HepG2 (cell line): ENCODE measurements around the gene YPEL3. TPM values are rescaled to one million over a fixed set of nuclear protein-coding genes. Genes with fewer than 3 reads are reported as not detected.

Experiments used
- FOXC1 ChIP-seq: sonication (generic); formaldehyde crosslinking; IDR thresholded peaks from 2 replicates; pipeline ENCODE4 v1.8.0; 2022; ENCODE audit warnings: mild to moderate bottlenecking, missing genetic modification reagents, borderline replicate concordance
- FOXJ3 ChIP-seq: sonication (generic); formaldehyde crosslinking; IDR thresholded peaks from 2 replicates; pipeline ENCODE4 v1.4.0; 2020; ENCODE audit warnings: missing genetic modification reagents, mild to moderate bottlenecking, borderline replicate concordance
- GABPA ChIP-seq, 2 experiments: IDR thresholded peaks; 2 replicates each; pipeline ENCODE4 v1.6.1; 2011 to 2016; ENCODE audit warnings: low read depth in 2 of 2, low read length in 1 of 2, missing biosample characterization in 1 of 2, missing genetic modification characterization in 1 of 2
- ISX ChIP-seq: sonication (generic); formaldehyde crosslinking; conservative IDR thresholded peaks from 2 replicates; pipeline ENCODE4 v1.5.0; 2020; ENCODE audit warnings: missing genetic modification reagents
- MED13 ChIP-seq: sonication (generic); formaldehyde crosslinking; IDR thresholded peaks from 2 replicates; pipeline ENCODE4 v1.5.0; 2020; ENCODE audit warnings: missing genetic modification reagents
- PAF1 ChIP-seq: IDR thresholded peaks from 2 replicates; pipeline ENCODE4 v1.6.1; 2016; ENCODE audit warnings: missing genetic modification reagents, missing compliant biosample characterization
- POLR2G ChIP-seq: fragments of 200-400 bp; formaldehyde crosslinking; IDR thresholded peaks from 2 replicates; pipeline ENCODE4 v1.6.1; 2018; ENCODE audit warnings: mild to moderate bottlenecking, low read depth, low read length, moderate library complexity
- SRY ChIP-seq: sonication (generic); formaldehyde crosslinking; IDR thresholded peaks from 2 replicates; pipeline ENCODE4 v1.8.0; 2022; ENCODE audit warnings: mild to moderate bottlenecking, missing genetic modification reagents
- TAF15 ChIP-seq: fragments of 200-400 bp; formaldehyde crosslinking; IDR thresholded peaks from one replicate; pipeline ENCODE4 v1.6.1; 2018; ENCODE audit warnings: mild to moderate bottlenecking, low read depth, low read length; ENCODE audit not compliant: poor library complexity, severe bottlenecking
- ZKSCAN5 ChIP-seq: sonication (generic); formaldehyde crosslinking; IDR thresholded peaks from 2 replicates; pipeline ENCODE4 v1.5.1; 2020; ENCODE audit warnings: mild to moderate bottlenecking, missing genetic modification reagents
- ZNF263 ChIP-seq: sonication (generic); formaldehyde crosslinking; IDR thresholded peaks from 2 replicates; pipeline ENCODE4 v1.4.0; 2020; ENCODE audit warnings: missing genetic modification reagents
- ZNF614 ChIP-seq: IDR thresholded peaks from 2 replicates; pipeline ENCODE4 v1.6.1; 2018; ENCODE audit warnings: missing biosample characterization, missing genetic modification reagents, inconsistent platforms, borderline replicate concordance
- ZNF761 ChIP-seq: sonication (generic); formaldehyde crosslinking; conservative IDR thresholded peaks from 2 replicates; pipeline ENCODE4 v1.4.0; 2020; ENCODE audit warnings: mild to moderate bottlenecking, missing genetic modification reagents
- polyA plus RNA-seq, 8 experiments: library from polyadenylated mRNA; depleted of rRNA in 3 of 8; stranded (reverse) in 7 of 8; unstranded in 1 of 8; fragments of >200 nt; fragmentation: Illumina TruSeq in 4 of 8; extraction: Trizol in 4 of 8; gene quantifications; 2 replicates each; pipeline versions ENCODE4 v1.2.1 to v1.2.3, GENCODE V29; 2011 to 2016; ENCODE audit warnings: low read depth in 4 of 8, missing spikeins in 1 of 8, mixed read lengths in 1 of 8; ENCODE audit not compliant: insufficient read depth in 1 of 8
- total RNA-seq, 5 experiments: library from RNA; depleted of rRNA; stranded (reverse); fragments of >200 nt; fragmentation: Illumina TruSeq; extraction: Trizol; gene quantifications; 2 replicates each; pipeline ENCODE4 v1.2.3, GENCODE V29; 2016; ENCODE audit warnings: low read depth in 1 of 5
- TF ChIP-seq, protein P1 (sequence below): sonication (generic); formaldehyde crosslinking; IDR thresholded peaks from 2 replicates; pipeline ENCODE4 v1.4.0; 2020; ENCODE audit warnings: missing genetic modification reagents
- TF ChIP-seq, protein P2 (sequence below): sonication (generic); formaldehyde crosslinking; IDR thresholded peaks from 2 replicates; pipeline ENCODE4; 2020; ENCODE audit warnings: missing genetic modification reagents, mild to moderate bottlenecking, borderline replicate concordance
- TF ChIP-seq, protein P3 (sequence below): sonication (generic); formaldehyde crosslinking; IDR thresholded peaks from 2 replicates; pipeline ENCODE4 v1.4.0; 2020; ENCODE audit warnings: low read depth, mild to moderate bottlenecking, missing genetic modification reagents
- TF ChIP-seq, protein P4 (sequence below): sonication (generic); formaldehyde crosslinking; IDR thresholded peaks from 2 replicates; pipeline ENCODE4 v1.4.0; 2020; ENCODE audit warnings: mild to moderate bottlenecking, missing genetic modification reagents
- TF ChIP-seq, protein P5 (sequence below): IDR thresholded peaks from 2 replicates; pipeline ENCODE4 v1.6.1; 2012; ENCODE audit warnings: inconsistent platforms

YPEL3 gene
- total and polyA plus RNA-seq, 2 of the 13 experiments (the other 11 are each of a cell fraction or from before 2014, with no cell fraction given): 5.4 to 47.0 TPM

DNA sequence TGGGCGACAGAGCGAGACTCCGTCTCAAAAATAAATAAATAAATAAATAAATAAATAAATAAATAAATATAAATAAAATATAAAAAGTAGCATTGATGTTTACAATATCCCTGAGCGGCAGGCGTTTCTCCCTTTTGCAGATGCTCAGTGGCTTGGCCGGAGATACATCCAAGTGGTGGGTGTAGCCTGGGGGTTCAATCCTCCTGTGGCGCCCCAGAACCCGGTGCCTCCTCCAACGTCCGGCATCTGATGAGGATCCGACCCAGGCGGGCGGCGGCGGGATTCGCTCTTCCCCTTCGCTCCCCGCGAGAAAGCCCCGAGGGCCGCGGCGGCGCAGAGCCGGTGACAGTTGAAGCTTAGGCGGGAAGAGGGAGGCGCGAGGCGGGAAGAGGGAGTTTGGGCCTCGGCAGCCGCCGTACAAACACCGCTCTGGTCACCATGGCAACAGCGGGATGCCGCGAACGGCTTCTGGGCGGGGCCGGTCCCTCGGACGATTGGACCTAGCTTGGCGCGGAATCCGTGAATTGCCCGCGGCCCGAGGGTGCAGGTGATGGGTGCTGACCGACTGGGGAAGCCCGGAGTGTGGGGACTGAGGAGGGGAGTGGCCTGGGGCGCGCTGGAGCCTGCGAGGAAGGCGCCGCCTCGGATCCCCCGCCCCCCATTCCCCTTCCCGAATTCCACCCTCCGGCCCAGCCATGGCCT is 43.2 kb downstream of the YPEL3 start (continued):
- TF ChIP-seq, protein P1, sequence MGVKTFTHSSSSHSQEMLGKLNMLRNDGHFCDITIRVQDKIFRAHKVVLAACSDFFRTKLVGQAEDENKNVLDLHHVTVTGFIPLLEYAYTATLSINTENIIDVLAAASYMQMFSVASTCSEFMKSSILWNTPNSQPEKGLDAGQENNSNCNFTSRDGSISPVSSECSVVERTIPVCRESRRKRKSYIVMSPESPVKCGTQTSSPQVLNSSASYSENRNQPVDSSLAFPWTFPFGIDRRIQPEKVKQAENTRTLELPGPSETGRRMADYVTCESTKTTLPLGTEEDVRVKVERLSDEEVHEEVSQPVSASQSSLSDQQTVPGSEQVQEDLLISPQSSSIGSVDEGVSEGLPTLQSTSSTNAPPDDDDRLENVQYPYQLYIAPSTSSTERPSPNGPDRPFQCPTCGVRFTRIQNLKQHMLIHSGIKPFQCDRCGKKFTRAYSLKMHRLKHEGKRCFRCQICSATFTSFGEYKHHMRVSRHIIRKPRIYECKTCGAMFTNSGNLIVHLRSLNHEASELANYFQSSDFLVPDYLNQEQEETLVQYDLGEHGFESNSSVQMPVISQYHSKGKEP: peak; percentile 97
- TF ChIP-seq, protein P2, sequence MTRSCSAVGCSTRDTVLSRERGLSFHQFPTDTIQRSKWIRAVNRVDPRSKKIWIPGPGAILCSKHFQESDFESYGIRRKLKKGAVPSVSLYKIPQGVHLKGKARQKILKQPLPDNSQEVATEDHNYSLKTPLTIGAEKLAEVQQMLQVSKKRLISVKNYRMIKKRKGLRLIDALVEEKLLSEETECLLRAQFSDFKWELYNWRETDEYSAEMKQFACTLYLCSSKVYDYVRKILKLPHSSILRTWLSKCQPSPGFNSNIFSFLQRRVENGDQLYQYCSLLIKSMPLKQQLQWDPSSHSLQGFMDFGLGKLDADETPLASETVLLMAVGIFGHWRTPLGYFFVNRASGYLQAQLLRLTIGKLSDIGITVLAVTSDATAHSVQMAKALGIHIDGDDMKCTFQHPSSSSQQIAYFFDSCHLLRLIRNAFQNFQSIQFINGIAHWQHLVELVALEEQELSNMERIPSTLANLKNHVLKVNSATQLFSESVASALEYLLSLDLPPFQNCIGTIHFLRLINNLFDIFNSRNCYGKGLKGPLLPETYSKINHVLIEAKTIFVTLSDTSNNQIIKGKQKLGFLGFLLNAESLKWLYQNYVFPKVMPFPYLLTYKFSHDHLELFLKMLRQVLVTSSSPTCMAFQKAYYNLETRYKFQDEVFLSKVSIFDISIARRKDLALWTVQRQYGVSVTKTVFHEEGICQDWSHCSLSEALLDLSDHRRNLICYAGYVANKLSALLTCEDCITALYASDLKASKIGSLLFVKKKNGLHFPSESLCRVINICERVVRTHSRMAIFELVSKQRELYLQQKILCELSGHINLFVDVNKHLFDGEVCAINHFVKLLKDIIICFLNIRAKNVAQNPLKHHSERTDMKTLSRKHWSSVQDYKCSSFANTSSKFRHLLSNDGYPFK: peak; percentile 92
- TF ChIP-seq POLR2G (no peak), SRY (CRISPR knock-in tag) (peak; percentile 86; the same call in 1 of the 2 replicates), GABPA (IDR thresholded peaks at IDR 0.05; ENCODE audit: low read depth, low read length) (no peak), GABPA (CRISPR knock-in tag; IDR thresholded peaks at IDR 0.05; ENCODE audit: low read depth) (peak; percentile 69), ZKSCAN5 (CRISPR knock-in tag) (no peak), ZNF263 (CRISPR knock-in tag) (peak; percentile 78), MED13 (CRISPR knock-in tag) (peak; percentile 89; the same call in 1 of the 2 replicates), ZNF614 (CRISPR knock-in tag) (peak; percentile 95), FOXC1 (CRISPR knock-in tag) (peak; percentile 94), ZNF761 (CRISPR knock-in tag) (peak; percentile 99), TAF15 (peak; percentile 44), PAF1 (CRISPR knock-in tag) (no peak), FOXJ3 (CRISPR knock-in tag) (peak; percentile 67; the same call in 1 of the 2 replicates), ISX (CRISPR knock-in tag) (peak; percentile 87; the same call in 1 of the 2 replicates)
- TF ChIP-seq, protein P3, sequence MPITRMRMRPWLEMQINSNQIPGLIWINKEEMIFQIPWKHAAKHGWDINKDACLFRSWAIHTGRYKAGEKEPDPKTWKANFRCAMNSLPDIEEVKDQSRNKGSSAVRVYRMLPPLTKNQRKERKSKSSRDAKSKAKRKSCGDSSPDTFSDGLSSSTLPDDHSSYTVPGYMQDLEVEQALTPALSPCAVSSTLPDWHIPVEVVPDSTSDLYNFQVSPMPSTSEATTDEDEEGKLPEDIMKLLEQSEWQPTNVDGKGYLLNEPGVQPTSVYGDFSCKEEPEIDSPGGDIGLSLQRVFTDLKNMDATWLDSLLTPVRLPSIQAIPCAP: 0 out of 2 replicates have a peak, but pooled peaks have one; percentile 60
- TF ChIP-seq, protein P4, sequence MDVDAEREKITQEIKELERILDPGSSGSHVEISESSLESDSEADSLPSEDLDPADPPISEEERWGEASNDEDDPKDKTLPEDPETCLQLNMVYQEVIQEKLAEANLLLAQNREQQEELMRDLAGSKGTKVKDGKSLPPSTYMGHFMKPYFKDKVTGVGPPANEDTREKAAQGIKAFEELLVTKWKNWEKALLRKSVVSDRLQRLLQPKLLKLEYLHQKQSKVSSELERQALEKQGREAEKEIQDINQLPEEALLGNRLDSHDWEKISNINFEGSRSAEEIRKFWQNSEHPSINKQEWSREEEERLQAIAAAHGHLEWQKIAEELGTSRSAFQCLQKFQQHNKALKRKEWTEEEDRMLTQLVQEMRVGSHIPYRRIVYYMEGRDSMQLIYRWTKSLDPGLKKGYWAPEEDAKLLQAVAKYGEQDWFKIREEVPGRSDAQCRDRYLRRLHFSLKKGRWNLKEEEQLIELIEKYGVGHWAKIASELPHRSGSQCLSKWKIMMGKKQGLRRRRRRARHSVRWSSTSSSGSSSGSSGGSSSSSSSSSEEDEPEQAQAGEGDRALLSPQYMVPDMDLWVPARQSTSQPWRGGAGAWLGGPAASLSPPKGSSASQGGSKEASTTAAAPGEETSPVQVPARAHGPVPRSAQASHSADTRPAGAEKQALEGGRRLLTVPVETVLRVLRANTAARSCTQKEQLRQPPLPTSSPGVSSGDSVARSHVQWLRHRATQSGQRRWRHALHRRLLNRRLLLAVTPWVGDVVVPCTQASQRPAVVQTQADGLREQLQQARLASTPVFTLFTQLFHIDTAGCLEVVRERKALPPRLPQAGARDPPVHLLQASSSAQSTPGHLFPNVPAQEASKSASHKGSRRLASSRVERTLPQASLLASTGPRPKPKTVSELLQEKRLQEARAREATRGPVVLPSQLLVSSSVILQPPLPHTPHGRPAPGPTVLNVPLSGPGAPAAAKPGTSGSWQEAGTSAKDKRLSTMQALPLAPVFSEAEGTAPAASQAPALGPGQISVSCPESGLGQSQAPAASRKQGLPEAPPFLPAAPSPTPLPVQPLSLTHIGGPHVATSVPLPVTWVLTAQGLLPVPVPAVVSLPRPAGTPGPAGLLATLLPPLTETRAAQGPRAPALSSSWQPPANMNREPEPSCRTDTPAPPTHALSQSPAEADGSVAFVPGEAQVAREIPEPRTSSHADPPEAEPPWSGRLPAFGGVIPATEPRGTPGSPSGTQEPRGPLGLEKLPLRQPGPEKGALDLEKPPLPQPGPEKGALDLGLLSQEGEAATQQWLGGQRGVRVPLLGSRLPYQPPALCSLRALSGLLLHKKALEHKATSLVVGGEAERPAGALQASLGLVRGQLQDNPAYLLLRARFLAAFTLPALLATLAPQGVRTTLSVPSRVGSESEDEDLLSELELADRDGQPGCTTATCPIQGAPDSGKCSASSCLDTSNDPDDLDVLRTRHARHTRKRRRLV (CRISPR knock-in tag): no peak
- TF ChIP-seq, protein P5, sequence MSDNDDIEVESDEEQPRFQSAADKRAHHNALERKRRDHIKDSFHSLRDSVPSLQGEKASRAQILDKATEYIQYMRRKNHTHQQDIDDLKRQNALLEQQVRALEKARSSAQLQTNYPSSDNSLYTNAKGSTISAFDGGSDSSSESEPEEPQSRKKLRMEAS: peak; percentile 100
